HepG2 (cell line): Measurements from ENCODE around the gene PLK2.

ENCODE experiments used
- EZH2 ChIP-seq: conservative IDR thresholded peaks from 2 replicates; pipeline ENCODE4 v1.6.1; 2012; ENCODE audit warnings: mild to moderate bottlenecking, low read depth, low read length, moderate library complexity
- TF ChIP-seq, protein P1 (sequence below), 2 experiments: fragments of 450-650 bp in 1 of 2; sonication (generic) in 1 of 2; formaldehyde crosslinking in 1 of 2; IDR thresholded peaks; 2 replicates each; pipeline versions ENCODE4 v1.6.1 to v1.8.0; 2016 to 2022; ENCODE audit warnings: antibody characterized with exemption in 1 of 2, mild to moderate bottlenecking in 1 of 2, missing genetic modification reagents in 1 of 2

DNA sequence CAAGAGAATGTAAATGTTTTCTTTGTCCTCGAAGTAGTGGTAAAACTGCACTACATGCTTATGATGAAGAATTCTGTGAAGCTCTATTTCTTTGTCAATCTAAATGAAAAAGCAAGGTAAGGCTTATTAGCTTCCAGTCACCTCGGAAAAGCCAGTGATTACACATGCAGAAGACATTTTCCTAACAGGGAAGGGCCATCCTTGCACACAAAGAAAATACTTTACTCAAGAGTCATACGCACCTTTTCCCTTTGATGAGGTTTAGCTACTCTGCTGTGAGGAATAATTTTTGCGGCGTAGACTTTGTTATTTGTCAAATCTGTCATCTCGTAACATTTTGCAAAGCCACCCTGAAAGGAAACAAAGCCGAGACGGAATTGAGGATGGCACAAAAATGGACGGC is 1.1 kb downstream of the PLK2 start:
- no peak for TF ChIP-seq EZH2
- TF ChIP-seq, protein P1, sequence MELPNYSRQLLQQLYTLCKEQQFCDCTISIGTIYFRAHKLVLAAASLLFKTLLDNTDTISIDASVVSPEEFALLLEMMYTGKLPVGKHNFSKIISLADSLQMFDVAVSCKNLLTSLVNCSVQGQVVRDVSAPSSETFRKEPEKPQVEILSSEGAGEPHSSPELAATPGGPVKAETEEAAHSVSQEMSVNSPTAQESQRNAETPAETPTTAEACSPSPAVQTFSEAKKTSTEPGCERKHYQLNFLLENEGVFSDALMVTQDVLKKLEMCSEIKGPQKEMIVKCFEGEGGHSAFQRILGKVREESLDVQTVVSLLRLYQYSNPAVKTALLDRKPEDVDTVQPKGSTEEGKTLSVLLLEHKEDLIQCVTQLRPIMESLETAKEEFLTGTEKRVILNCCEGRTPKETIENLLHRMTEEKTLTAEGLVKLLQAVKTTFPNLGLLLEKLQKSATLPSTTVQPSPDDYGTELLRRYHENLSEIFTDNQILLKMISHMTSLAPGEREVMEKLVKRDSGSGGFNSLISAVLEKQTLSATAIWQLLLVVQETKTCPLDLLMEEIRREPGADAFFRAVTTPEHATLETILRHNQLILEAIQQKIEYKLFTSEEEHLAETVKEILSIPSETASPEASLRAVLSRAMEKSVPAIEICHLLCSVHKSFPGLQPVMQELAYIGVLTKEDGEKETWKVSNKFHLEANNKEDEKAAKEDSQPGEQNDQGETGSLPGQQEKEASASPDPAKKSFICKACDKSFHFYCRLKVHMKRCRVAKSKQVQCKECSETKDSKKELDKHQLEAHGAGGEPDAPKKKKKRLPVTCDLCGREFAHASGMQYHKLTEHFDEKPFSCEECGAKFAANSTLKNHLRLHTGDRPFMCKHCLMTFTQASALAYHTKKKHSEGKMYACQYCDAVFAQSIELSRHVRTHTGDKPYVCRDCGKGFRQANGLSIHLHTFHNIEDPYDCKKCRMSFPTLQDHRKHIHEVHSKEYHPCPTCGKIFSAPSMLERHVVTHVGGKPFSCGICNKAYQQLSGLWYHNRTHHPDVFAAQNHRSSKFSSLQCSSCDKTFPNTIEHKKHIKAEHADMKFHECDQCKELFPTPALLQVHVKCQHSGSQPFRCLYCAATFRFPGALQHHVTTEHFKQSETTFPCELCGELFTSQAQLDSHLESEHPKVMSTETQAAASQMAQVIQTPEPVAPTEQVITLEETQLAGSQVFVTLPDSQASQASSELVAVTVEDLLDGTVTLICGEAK (IDR thresholded peaks at IDR 0.05), result no peak
- TF ChIP-seq, protein P1 (CRISPR knock-in tag; IDR thresholded peaks at IDR 0.05), result no peak
